ENCODE data around the gene TBC1D20.

TBC1D20 gene

DNA sequence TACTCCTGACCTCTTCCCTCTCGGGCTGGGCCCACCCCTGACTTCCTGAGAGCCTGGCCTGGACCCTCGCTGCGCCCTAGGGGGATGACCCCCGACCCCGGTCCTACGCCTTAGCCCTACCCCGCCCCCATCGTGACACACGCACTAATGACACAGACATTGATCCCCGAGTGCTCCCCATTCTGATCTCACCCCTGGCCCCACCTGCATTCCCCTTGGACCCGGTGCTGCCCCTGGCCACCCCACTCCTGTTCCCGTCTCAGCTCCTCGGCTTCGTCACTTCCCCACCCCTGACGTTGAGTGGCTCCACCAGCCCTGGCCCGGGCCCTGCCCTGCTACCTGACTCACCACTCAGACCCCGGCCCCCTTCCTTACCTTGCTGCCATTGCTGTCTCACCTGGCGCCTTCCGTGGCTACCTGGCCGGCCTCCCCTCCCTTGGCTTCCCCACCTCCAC, 42.1 kb downstream of the TBC1D20 start:
- TF ChIP-seq GATA2 (IDR thresholded peaks at IDR 0.05; ENCODE audit: low read depth, low read length): no peak
- no peak for TF ChIP-seq GATA3 (IDR thresholded peaks at IDR 0.05; ENCODE audit: low read depth, low read length)

DNA sequence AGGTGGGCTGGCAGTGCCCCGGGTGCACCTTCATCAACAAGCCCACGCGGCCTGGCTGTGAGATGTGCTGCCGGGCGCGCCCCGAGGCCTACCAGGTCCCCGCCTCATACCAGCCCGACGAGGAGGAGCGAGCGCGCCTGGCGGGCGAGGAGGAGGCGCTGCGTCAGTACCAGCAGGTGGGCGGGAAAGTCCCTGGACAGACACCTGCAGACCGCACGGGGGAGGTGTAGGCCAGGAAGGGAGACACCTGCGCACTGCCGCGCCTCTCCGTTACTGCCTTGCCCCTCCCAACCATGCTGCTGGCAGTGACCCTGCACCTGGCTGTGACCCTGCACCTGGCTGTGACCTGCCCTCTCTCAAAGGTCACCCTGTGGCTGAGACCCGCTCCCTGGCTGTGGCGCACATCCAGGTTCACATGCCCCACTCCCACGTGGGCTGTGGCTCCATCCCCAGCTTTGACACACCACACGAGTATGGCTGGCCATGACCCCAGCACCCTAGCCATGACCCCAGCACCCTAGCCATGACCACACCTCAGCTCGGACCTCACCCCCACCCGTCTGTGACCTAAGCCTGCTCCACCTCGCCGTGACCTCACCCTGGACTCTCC, 42.7 kb downstream of the TBC1D20 start:
- TF ChIP-seq GATA3 (IDR thresholded peaks at IDR 0.05; ENCODE audit: low read depth, low read length) (no peak), GATA2 (IDR thresholded peaks at IDR 0.05; ENCODE audit: low read depth, low read length) (no peak)

DNA sequence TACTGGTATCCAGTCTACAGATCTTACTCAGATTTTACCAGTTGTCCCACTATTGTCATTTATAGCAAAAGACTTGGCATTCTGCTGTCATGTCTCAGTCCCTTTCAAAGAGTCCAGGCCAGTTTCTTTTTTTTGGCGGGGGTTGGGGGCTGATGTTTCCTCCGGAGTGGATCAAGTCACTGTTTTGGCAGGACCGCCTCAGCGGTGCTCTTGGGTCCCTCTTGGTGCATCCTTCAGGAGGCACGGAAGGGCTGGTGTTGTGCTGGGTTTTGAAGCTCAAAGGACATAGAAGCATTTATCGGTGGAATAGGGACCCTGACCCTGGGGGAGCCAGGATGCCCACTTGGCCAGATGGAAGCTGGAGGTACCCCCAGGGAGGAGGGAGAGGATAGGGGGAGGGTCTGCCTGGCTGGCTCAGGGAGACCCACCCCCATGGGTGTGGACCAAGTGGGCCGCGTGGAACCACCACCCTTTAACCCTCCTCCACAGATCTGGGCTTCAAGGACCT, 43.4 kb downstream of the TBC1D20 start:
- TF ChIP-seq GATA2 (IDR thresholded peaks at IDR 0.05; ENCODE audit: low read depth, low read length) (no peak), GATA3 (IDR thresholded peaks at IDR 0.05; ENCODE audit: low read depth, low read length) (no peak)

DNA sequence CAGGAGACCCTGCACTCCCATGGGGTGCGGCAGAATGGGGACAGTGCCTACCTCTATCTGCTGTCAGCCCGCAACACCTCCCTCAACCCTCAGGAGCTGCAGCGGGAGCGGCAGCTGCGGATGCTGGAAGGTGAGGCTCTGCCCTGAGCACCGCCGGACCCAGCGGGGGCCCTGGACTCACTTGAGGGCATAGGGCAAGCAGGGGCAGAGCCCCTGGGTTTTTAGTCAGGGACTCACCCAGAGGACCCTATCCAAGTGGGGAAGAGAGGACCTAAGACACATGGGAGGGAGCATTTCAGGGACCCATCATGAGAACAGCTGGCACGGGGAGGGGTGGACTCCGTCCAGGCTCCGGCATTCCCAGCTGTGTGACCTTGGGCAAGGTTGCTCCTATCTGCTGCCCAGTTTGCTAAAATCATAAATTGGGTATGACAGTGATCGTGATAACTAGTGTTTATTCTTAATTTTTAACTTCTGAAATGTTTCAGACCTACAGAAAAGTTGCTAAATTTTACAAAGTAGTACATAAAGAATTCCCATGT, 44.5 kb downstream of the TBC1D20 start:
- TF ChIP-seq GATA3 (IDR thresholded peaks at IDR 0.05; ENCODE audit: low read depth, low read length): no peak
- no peak for TF ChIP-seq GATA2 (IDR thresholded peaks at IDR 0.05; ENCODE audit: low read depth, low read length)

DNA sequence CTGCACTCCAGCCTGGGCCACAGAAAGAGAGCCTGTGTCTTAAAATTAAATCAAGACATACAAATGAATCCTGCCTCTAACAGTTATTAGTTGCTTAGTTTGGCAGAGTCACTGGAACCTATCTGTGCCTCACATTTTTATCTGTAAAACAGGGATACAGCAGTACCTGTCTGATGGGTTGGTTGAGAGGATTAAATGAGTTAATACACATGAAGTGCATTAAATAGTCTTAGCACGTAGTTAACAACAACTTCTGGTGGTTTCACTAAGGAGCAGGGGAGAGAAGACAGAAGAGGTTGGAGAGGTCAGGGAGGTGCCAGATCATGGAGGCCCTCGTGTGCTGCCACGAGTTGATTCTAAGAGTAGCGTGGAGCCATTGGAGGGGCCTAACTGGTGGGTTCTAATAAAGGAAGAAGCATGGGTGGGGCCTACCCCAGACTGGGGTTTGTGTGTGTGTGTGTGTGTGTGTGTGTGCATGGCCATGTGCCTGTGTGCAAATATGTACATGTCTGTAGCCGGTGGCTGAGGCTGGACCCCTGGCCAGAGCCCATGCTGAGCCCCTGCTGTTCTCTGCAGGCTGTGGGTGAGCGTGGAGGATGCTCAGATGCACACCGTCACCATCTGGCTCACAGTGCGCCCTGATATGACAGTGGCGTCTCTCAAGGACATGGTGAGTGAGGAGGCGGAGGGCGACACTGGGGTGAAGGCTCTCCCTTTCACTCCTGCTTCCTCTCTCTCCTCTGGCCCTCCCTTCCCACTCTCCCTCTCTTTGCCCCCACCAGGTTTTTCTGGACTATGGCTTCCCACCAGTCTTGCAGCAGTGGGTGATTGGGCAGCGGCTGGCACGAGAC, 45.2 kb downstream of the TBC1D20 start:
- TF ChIP-seq GATA2 (IDR thresholded peaks at IDR 0.05; ENCODE audit: low read depth, low read length) (no peak), GATA3 (IDR thresholded peaks at IDR 0.05; ENCODE audit: low read depth, low read length) (no peak)

DNA sequence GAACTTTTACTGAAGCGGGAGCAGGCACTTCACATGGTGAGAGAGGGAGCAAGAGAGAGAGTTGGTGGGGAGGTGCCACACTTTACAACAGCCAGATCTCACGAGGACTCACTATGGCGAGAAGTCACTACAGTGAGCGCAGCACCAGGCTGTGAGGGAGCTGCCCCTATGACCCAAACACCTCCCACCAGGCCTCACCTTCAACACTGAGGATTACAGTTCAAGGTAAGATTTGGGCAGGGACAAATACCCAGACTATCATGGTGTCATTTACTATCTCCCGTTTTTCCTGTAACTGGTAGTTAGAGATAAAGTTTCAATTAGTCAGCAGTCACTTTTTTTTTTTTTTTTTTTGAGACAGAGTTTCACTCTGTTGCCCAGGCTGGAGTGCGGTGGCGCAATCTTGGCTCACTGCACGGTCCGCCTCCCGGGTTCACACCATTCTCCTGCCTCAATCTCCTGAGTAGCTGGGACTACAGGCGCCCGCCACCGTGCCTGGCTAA, 46.5 kb downstream of the TBC1D20 start:
- TF ChIP-seq GATA3 (IDR thresholded peaks at IDR 0.05; ENCODE audit: low read depth, low read length) (no peak), GATA2 (IDR thresholded peaks at IDR 0.05; ENCODE audit: low read depth, low read length) (no peak)

DNA sequence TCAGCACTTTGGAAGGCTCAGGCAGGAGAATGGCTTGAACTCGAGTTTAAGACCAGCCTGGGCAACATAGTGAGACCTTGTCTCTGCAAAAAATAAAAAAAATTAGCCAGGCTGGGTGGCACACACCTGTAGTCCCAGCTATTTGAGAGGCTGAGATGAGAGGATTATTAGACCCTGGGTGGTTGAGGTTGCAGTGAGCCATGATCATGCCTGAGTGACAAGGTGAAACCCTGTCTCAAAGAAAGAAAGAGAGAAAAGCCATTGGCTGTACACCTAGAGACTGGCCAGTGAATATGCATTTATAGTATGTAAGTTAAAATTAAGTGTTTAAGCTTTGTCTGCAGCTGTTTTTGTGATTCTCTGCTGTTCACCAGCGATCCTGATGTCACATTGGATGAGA, 48.2 kb downstream of the TBC1D20 start:
- no peak for TF ChIP-seq GATA3 (IDR thresholded peaks at IDR 0.05; ENCODE audit: low read depth, low read length)
- no peak for TF ChIP-seq GATA2 (IDR thresholded peaks at IDR 0.05; ENCODE audit: low read depth, low read length)

DNA sequence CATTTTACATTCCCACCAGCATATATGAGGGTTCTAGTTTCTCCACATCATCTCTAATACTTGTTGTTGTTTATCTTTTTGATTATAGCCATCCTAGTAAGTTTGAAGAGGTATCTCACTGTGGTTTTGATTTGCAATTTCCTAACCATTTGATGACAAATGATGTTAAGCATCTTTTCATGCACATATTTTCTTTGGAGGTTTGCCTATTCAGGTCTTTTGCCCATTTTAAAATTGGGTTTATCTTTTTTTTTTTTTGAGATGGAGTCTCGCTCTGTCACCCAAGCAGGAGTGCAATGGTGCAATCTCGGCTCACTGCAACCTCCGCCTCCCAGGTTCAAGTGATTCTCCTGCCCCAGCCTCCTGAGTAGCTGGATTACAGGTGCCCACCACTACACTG, 50.3 kb downstream of the TBC1D20 start:
- TF ChIP-seq GATA3 (IDR thresholded peaks at IDR 0.05; ENCODE audit: low read depth, low read length) (no peak), GATA2 (IDR thresholded peaks at IDR 0.05; ENCODE audit: low read depth, low read length) (no peak)

DNA sequence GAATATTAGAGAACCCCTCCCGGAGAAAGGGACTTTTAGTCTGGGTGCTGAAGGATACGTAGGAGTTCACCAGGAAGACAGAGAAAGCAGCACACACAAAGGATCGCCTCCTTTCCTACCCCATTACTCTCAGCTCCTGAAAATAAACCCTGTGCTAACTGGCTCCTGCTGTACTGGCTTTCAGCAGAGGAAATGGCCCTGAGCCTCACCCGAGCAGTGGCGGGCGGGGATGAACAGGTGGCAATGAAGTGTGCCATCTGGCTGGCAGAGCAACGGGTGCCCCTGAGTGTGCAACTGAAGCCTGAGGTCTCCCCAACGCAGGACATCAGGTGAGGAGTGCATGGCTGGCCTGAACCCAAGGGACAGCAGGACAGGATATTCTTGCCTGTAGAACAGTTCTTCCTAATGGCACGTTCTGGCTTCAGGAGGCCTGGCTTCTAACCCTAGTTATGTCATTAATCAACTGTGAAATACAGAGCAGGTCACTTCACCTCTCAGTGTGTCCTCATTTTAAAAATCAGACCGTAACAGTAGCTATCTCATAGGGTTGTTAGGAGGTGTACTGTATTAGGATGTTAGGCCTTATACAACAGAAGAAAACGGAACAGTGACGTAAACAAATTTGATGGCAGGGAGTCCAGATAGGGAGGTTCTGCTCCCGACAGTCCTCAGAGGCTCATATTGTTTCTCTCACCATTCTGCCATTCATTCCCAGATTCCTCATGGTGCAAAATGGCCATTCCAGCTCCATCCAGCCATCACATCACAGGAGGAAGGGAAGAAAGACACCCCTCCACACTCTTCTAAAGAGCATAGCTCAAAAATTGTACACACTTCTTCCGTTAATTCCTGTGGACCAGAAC, 52.4 kb downstream of the TBC1D20 start:
- TF ChIP-seq GATA2 (IDR thresholded peaks at IDR 0.05; ENCODE audit: low read depth, low read length): no peak
- no peak for TF ChIP-seq GATA3 (IDR thresholded peaks at IDR 0.05; ENCODE audit: low read depth, low read length)

DNA sequence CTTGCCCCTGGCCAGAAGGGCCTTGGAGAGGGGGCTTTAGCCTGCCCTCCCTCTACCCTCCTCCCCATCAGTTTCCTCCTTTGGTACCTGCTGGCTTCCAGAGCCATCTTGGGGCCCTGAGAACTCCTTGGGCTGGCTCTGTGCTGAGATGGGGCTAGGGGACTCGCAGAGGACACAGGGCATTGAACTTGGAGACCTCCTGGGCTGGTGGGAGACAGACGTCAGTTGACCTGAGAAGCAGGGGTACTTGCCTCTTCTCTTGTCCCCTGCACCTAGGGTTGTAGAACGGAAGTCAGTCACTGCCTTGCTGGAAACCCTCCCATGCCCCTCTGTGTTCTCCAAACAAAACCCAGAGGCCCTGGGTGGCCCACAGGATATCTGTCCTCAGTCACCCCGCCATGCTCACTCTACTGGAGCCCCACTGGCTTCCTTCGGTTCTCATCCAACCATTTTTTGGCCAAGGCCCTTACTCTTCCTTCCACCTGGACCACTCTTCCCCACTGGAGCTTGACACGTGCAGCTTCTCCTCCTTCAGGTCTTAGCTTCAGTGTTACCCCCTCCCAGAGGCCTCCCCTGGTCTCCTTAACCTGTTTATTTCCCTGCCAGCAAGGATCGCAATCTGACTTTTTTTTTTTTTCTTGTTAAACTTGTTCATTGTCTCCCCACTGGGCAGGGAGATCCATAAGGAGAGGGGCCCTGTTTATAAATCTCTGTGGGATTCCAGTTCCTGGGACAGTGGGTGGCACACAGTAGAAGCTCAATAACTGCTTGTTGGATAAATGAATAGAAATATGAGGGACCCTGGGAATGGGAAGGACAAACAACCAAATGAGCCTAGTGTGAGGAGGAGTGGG, 53.3 kb downstream of the TBC1D20 start:
- TF ChIP-seq GATA2 (IDR thresholded peaks at IDR 0.05; ENCODE audit: low read depth, low read length) (no peak), GATA3 (IDR thresholded peaks at IDR 0.05; ENCODE audit: low read depth, low read length) (no peak)

DNA sequence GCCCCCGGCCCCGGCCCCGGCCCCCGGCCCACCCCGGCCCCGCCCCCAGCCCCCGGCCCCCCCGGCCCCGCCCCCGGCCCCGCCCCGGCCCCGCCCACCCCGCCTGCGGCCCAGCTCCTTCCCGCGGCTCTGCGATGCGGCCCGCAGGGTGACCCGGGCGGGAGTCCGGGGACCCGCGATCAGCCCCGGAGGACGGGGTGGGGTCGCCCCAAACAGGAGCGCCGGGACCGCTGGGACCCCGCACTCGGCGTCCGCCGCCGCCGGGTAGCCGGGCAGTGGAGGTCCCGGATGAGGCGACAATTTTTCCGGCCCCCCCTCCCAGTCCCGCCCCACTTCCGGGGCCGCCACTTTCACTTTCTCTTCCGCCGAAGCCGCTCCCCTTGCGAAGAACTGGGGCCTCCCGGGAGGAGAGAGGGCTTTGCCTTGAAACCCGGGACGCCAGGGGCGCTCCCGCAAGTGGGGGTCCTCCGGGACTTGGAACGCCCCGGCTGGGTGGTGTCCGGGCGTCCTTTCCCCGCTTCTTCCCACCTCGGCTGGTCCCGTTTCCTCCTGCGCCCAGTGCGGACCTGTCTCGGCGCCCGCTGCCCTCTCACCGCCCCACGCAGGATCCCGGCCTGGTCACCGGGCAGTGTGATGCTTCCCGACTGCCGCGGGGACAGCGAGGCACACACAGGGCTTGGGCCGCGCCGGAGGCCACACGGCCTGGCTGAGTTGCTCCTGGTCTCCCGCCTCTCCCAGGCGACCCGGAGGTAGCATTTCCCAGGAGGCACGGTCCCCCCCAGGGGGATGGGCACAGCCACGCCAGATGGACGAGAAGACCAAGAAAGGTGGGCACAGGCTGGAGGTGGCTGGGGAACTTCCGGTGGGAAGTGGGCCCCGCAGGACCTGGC, 54.1 kb downstream of the TBC1D20 start, which contains the start of gene RBCK1:
Gene RBCK1 (plus strand): TSS at position 347 of the 890 bp plus-strand sequence. CDS start 459 bp downstream, at position 806.
- TF ChIP-seq GATA2 (IDR thresholded peaks at IDR 0.05; ENCODE audit: low read depth, low read length): no peak
- TF ChIP-seq GATA3 (IDR thresholded peaks at IDR 0.05; ENCODE audit: low read depth, low read length): no peak

Measured in SH-SY5Y (cell line).